22Rv1 (cell line): ENCODE results near the gene INSC.
"Not testable (repeated sequence)": the region's sequence is repeated elsewhere in the genome, so short reads cannot be mapped to it uniquely, and the experiment has no call there.

Experiments used
- H3K27ac ChIP-seq: fragments of 450-650 bp; 2 replicates; pipeline ENCODE4 v1.5.1; 2017
- ZFX ChIP-seq: fragments of 450-650 bp; IDR thresholded peaks from 2 replicates; pipeline ENCODE4 v1.6.1; 2017; ENCODE audit warnings: antibody characterized with exemption, borderline replicate concordance
- TF ChIP-seq, protein P1 (sequence below): fragments of 450-650 bp; IDR thresholded peaks from 2 replicates; pipeline ENCODE4 v1.5.1; 2017; ENCODE audit warnings: mild to moderate bottlenecking

INSC gene, protein sequence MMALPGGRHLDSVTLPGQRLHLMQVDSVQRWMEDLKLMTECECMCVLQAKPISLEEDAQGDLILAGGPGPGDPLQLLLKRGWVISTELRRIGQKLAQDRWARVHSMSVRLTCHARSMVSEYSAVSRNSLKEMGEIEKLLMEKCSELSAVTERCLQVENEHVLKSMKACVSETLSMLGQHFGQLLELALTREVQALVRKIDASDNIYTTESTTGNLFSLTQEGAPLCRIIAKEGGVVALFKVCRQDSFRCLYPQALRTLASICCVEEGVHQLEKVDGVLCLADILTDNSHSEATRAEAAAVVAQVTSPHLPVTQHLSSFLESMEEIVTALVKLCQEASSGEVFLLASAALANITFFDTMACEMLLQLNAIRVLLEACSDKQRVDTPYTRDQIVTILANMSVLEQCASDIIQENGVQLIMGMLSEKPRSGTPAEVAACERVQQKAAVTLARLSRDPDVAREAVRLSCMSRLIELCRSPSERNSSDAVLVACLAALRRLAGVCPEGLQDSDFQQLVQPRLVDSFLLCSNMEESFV

DNA sequence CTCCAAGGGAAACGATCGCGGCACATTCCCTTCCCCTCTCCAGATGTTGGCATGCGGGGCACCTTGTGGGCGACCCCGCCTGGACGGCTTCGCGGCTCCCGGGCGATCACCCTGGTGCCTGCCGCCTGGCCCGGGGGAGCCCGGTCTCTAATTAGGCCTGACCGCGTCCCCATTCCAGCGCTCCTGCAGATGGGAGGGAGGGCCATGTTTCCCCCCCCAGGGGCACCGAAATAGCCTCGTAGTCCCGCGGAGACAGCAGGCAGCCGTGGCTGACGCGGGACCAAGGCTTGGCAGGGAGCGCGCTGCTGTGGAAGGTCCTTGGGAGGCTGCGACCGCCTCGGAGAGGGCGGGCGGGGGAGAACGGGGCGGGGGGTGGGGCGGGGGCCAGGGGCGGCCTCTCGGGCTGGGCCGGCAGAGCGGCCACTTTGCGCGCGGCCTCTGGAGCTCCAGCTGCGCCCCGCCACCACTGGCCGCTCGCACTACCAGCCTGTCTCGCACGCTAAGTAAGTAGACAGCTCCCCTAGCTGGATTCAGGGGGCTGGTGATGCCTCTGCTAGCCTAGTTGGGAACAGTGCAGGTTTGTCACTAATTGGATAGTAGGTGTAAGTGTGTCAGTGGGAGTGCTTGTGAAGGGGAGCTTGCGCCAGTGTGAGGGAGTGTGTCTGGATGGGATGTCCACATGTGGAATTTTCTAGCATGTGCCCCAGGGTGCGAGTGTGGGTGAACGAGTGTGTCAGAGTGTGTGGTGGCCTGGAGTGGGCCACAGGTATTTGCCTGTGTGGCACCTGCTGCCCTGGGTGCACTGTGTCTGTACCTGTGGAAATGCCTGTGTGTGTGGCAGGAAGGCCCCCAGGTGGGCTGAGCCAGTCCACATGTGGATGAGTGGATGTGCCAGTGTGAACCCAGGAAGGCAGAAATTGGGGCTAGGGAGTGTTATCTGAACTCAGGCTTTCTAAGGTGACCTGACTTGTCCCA is at the start of gene INSC:
INSC (plus strand) TSS at position 423 of the 975 bp plus-strand sequence. CDS start 34,252 bp downstream, outside the sequence.
- TF ChIP-seq, protein P1, sequence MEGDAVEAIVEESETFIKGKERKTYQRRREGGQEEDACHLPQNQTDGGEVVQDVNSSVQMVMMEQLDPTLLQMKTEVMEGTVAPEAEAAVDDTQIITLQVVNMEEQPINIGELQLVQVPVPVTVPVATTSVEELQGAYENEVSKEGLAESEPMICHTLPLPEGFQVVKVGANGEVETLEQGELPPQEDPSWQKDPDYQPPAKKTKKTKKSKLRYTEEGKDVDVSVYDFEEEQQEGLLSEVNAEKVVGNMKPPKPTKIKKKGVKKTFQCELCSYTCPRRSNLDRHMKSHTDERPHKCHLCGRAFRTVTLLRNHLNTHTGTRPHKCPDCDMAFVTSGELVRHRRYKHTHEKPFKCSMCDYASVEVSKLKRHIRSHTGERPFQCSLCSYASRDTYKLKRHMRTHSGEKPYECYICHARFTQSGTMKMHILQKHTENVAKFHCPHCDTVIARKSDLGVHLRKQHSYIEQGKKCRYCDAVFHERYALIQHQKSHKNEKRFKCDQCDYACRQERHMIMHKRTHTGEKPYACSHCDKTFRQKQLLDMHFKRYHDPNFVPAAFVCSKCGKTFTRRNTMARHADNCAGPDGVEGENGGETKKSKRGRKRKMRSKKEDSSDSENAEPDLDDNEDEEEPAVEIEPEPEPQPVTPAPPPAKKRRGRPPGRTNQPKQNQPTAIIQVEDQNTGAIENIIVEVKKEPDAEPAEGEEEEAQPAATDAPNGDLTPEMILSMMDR, result no peak
- no peak for TF ChIP-seq ZFX
- H3K27ac ChIP-seq, result no peak within 1 kb of the TSS

DNA sequence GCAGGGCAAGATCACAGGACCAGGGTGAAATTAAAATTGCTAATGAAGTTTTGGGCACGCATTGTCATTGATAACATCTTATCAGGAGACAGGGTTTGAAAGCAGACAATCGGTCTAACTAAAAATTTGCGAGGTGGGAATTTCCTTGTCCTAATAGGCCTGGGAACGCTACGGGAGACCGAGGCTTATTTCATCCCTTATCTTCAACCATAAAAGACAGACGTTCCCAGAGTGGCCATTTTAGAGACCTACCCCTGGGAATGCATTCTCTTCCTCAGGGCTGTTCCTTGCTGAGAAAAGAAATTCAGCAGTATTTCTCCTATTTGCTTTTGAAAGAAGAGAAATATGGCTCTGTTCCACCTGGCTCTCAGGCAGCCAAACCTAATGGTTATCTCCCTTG is 45.0 kb upstream of the INSC start:
- H3K27ac ChIP-seq, result not testable (repeated sequence)

DNA sequence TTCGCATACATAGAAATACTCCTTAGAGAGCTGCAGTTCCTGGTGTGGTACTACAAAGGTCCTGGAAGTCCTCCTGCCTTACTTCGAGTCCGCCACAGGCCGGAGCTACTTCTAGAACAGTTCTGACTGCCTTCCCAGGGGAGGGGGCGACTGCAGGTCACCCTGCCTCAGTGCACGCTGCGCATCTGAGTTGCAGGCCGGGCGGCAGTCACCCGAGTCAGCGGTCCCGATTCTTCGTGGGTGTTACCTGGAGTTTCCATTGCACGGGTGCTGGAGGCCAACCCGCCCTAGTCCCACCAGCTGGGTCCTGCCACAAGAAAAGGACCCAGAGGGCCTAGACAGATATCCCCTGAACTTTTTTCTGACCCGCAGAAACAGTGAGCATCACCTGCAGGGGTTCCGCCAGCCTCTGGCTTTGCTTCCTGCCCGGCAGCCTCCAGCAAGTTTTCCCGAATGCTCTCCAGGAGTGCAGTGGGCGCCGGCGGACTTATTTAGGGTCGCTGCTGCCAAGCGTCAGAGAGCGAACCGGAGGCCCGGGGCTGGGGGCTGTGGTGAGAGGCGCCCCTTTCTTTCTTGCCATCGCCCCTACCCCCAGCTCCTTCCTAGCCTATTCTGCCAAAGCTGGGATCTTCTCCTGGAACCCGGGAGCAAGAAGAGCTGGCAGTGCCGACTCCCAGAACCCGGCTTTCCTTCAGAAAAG is 43.0 kb upstream of the INSC start:
- TF ChIP-seq, protein P1, result no peak
- no peak for TF ChIP-seq ZFX
- no peak overlapping the region for H3K27ac ChIP-seq

DNA sequence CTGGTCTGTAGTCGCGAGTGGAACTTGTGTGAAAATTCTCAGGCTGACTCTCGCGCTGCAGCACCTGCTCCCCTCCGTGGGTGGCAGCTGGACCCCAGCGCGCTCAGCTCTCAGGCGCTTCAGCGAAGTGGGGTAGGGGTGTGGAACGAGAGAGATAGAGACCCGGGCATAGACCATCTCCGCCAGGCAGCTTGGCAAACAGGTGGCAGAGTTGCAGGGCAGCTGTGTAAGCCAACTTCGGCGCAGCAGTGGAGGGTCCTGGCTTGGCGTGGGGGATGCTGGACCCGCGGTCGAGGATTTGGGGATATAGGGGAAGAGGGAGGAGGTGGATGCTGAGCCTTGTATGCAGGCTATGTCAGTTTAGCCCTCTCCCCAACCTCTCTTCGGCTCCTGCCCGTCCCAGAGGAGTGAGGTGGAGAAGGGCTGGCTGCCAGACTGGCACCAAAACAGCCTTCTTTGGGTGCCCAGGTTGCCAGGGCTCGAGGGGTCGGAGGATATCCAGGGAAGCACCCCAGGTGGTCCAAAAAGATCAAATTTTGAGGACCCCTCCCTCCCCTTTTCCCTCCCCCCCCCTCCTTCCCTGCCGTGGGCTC is 42.1 kb upstream of the INSC start:
- H3K27ac ChIP-seq, result no peak overlapping the region
- TF ChIP-seq, protein P1, result no peak

DNA sequence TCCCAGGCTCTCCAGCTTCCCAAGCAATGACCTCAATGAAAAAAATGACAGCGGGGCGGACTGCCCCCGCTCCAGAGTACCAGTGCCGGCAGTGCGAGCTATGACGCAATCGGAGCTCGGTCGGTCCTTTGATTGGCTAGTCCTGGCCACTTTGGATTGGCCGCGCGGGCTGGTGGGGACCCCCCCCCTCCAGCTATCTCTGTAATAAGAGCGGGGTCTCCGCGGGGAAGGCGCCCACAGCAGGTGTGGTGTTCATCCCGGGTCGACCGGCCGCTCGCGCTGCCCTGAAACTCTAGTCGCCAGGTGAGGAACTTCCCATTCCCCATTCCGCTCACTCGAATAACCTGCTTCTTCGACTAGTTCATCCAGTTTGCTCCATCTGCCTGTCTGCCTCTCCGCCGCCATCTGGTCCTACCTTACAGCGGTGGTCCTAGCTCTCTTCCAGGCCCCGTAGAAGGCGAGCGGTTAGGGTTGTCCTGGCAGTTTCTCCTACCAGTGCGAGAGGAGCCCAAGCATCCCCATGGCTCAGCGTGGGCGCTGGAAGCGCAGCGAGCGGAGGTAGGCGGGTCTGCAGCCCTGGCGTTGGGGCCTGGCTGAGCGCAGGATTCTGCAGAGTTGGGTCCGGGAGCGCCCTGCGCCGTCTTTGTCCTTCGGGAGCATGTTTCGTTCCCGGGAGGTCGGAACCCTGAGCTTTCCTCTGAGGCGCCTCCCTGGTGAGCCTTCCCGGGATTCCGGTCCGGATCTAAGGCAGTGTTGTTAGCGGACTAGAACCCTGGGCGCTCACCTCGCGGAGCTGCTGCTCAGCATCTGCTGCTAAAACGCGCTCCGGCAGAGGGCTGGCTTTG is 41.1 kb upstream of the INSC start, which contains the start of gene CALCB:
CALCB (plus strand) TSS at position 233 of the 845 bp plus-strand sequence. CDS start 1,126 bp downstream, outside the sequence.
- TF ChIP-seq ZFX, result no peak
- TF ChIP-seq, protein P1, result no peak
- peak within 1 kb of the TSS; percentile 75 for H3K27ac ChIP-seq

DNA sequence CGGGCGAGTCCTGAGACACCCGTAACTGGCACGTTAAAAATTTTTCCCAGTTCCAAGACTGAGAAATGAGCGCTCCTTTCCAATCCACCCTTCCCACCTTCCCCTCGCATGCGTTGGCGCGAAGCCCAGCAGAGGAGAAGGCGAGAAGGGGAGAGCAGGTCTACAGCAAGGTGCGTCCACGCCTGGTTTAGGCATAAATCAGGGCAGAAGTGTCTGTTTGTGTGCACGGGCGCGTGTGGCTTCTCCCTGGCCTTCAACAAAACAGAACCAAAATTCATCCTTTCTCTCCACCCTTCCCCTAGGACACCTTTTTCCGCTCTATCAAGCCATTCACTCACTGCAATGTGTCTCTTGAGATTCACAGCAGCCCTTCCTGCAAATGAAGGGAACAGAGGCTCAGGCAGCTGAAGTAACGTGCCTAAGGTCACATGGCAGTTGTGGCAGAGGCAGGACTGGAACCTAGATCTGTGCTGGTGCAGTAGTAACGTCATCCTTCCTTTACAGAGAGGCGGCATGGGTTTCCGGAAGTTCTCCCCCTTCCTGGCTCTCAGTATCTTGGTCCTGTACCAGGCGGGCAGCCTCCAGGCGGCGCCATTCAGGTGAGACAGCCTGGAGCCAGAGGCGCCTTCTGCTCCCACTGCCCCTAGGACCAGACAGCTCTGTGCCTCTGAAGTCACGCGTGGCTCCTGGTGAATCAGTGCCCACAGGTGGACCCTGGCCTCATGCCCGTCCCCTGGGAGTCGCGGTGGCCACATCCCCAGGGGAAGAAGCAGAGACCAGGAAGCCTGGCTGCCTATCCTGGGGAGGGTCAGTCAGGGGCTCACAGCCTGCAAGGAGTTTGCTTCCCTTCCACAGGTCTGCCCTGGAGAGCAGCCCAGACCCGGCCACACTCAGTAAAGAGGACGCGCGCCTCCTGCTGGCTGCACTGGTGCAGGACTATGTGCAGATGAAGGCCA is 40.2 kb upstream of the INSC start:
- no peak for TF ChIP-seq ZFX
- TF ChIP-seq, protein P1, result peak; percentile 93
- H3K27ac ChIP-seq, result peak overlapping the region; percentile 75
